HepG2 (cell line): Measurements from ENCODE around the gene POC1A. TPM values are rescaled to one million over a fixed set of nuclear protein-coding genes. Genes with fewer than 3 reads are reported as not detected.

Experiments used
- ATAC-seq: fragments of 200-7000 bp; cut with Tn5 transposase; 3 replicates; pipeline ENCODE4 v1.9.1; 2020; ENCODE audit warnings: mild to moderate bottlenecking, moderate library complexity
- BruUV-seq: library from RNA; stranded (reverse); fragments of 400-500 nt; replicated peaks from 2 replicates; lab custom pipeline; 2021; lab: Mats Ljungman, UMichigan
- CTCF ChIA-PET: fragments of 300-600 bp; formaldehyde crosslinking; extraction: SDS; loops from one replicate; lab custom pipeline; 2021; ENCODE audit warnings: low total read pairs, inconsistent platforms, low intra/inter-chr PET ratio; lab: Yijun Ruan, JAX
- POLR2A ChIA-PET: fragments of 350-600 bp; sonication (Branson Sonifier 250); formaldehyde crosslinking; loops from one replicate; lab custom pipeline; 2020; ENCODE audit warnings: antibody characterized with exemption, inconsistent platforms; lab: Yijun Ruan, JAX
- DNase-seq: peaks from one replicate; pipeline ENCODE4 v3.0.0-alpha.2; 2015; ENCODE audit warnings: low spot score
- FAIRE-seq: peaks from 3 replicates; lab custom pipeline; 2011; peaks lifted over from hg19 to GRCh38; lab: Jason Lieb, UNC
- H2AFZ ChIP-seq: one replicate; pipeline ENCODE4 v1.6.1; 2011; ENCODE audit warnings: low read length, inconsistent platforms
- H3K27ac ChIP-seq: fragments of 300-600 bp; 3 replicates; pipeline ENCODE4 v1.8.0; 2011; ENCODE audit warnings: mixed run types, mild to moderate bottlenecking, mixed read lengths, low read length, inconsistent platforms; ENCODE audit not compliant: insufficient read depth; ENCODE audit errors: extremely low read length
- H3K27me3 ChIP-seq, 2 experiments: fragments of 200-600 bp in 1 of 2; 2 replicates in 1 of 2; 3 replicates in 1 of 2; pipeline versions ENCODE4 v1.6.0 to v1.8.0; 2011; ENCODE audit warnings: low read length in 2 of 2, mild to moderate bottlenecking in 2 of 2, moderate library complexity in 2 of 2, inconsistent platforms in 1 of 2; ENCODE audit not compliant: insufficient read depth in 2 of 2, control insufficient read depth in 1 of 2
- H3K36me3 ChIP-seq, 2 experiments: fragments of 200-600 bp in 1 of 2; replicated peaks in 1 of 2; 2 replicates in 1 of 2; 3 replicates in 1 of 2; pipeline versions ENCODE4 v1.5.1 to v1.8.0; 2011; ENCODE audit warnings: low read length in 2 of 2, inconsistent platforms in 1 of 2; ENCODE audit not compliant: insufficient read depth in 2 of 2, control insufficient read depth in 1 of 2
- H3K4me1 ChIP-seq: 2 replicates; pipeline ENCODE4 v1.5.1; 2012; ENCODE audit warnings: low read length, inconsistent platforms; ENCODE audit not compliant: insufficient read depth
- H3K4me2 ChIP-seq: 2 replicates; pipeline ENCODE4 v1.6.0; 2011; ENCODE audit warnings: low read depth, low read length, inconsistent platforms
- H3K4me3 ChIP-seq, 3 experiments: fragments of 200-600 bp in 1 of 3; sonication (generic), shearing (Covaris generic) in 1 of 3; replicated peaks in 1 of 3; 2 replicates each; pipeline ENCODE4 v1.5.1; 2011 to 2016; ENCODE audit warnings: low read length in 3 of 3, inconsistent platforms in 2 of 3, low read depth in 2 of 3, mild to moderate bottlenecking in 2 of 3, control low read depth in 1 of 3, mixed read lengths in 1 of 3; ENCODE audit not compliant: insufficient read depth in 1 of 3
- H3K79me2 ChIP-seq: one replicate; pipeline ENCODE4 v1.6.1; 2011; ENCODE audit warnings: low read length, inconsistent platforms; ENCODE audit not compliant: insufficient read depth
- H3K9ac ChIP-seq: 2 replicates; pipeline ENCODE4 v1.6.0; 2011; ENCODE audit warnings: mild to moderate bottlenecking, low read depth, low read length, inconsistent platforms; ENCODE audit not compliant: insufficient read depth
- H3K9me3 ChIP-seq: 2 replicates; pipeline ENCODE4 v1.5.1; 2012; ENCODE audit warnings: mild to moderate bottlenecking, low read length
- H4K20me1 ChIP-seq: 2 replicates; pipeline ENCODE4 v1.6.0; 2011; ENCODE audit warnings: inconsistent platforms, mild to moderate bottlenecking, low read length, moderate library complexity; ENCODE audit not compliant: insufficient read depth
- CREB1 ChIP-seq, 2 experiments: fragments of 450-650 bp in 1 of 2; IDR thresholded peaks; 2 replicates each; pipeline ENCODE4 v1.6.1; 2016 to 2017; ENCODE audit warnings: control low read depth in 1 of 2, mild to moderate bottlenecking in 1 of 2, missing compliant biosample characterization in 1 of 2, missing genetic modification characterization in 1 of 2
- NFATC3 ChIP-seq: sonication (generic); formaldehyde crosslinking; IDR thresholded peaks from 2 replicates; pipeline ENCODE4 v1.5.1; 2020; ENCODE audit warnings: mild to moderate bottlenecking, missing genetic modification reagents
- PLRG1 ChIP-seq: fragments of 450-650 bp; conservative IDR thresholded peaks from 2 replicates; pipeline ENCODE4 v1.6.1; 2016
- SNRNP70 ChIP-seq: fragments of 200-400 bp; formaldehyde crosslinking; IDR thresholded peaks from 2 replicates; pipeline ENCODE4 v1.6.1; 2017; ENCODE audit warnings: mild to moderate bottlenecking, low read depth, low read length, moderate library complexity
- ZNF230 ChIP-seq: sonication (generic); formaldehyde crosslinking; IDR thresholded peaks from 2 replicates; pipeline ENCODE4 v1.4.0; 2020; ENCODE audit warnings: mild to moderate bottlenecking, missing genetic modification reagents
- ZNF543 ChIP-seq: sonication (generic); formaldehyde crosslinking; IDR thresholded peaks from 2 replicates; pipeline ENCODE4 v1.4.0; 2020; ENCODE audit warnings: mild to moderate bottlenecking, missing genetic modification reagents
- WGBS: methylation state at CpG from one replicate; pipeline ENCODE4 v1.1.6; 2017; ENCODE audit warnings: low lambda C conversion rate; 5-methylcytosine and 5-hydroxymethylcytosine counted together
- in situ Hi-C: cut with HindIII; loops from 2 replicates; pipeline ENCODE4 v1.10.0; 2017; ENCODE audit warnings: low pct_unique_long_range_greater_than_20kb; ENCODE audit not compliant: extremely low pct_ligation_motif_present
- intact Hi-C: fragments of 100-400 bp; cut with micrococcal nuclease; formaldehyde crosslinking; loops from one replicate; pipeline ENCODE4 v1.10.0; 2022; ENCODE audit not compliant: unreplicated experiment
- polyA plus RNA-seq, 8 experiments: library from polyadenylated mRNA; depleted of rRNA in 3 of 8; stranded (reverse) in 7 of 8; unstranded in 1 of 8; fragments of >200 nt; fragmentation: Illumina TruSeq in 4 of 8; extraction: Trizol in 4 of 8; gene quantifications; 2 replicates each; pipeline versions ENCODE4 v1.2.1 to v1.2.3, GENCODE V29; 2011 to 2016; ENCODE audit warnings: low read depth in 4 of 8, missing spikeins in 1 of 8, mixed read lengths in 1 of 8; ENCODE audit not compliant: insufficient read depth in 1 of 8
- total RNA-seq, 5 experiments: library from RNA; depleted of rRNA; stranded (reverse); fragments of >200 nt; fragmentation: Illumina TruSeq; extraction: Trizol; gene quantifications; 2 replicates each; pipeline ENCODE4 v1.2.3, GENCODE V29; 2016; ENCODE audit warnings: low read depth in 1 of 5

Gene POC1A
- total and polyA plus RNA-seq, 2 of the 13 experiments (the other 11 are each of a cell fraction or from before 2014, with no cell fraction given): 14.6 to 20.0 TPM

DNA sequence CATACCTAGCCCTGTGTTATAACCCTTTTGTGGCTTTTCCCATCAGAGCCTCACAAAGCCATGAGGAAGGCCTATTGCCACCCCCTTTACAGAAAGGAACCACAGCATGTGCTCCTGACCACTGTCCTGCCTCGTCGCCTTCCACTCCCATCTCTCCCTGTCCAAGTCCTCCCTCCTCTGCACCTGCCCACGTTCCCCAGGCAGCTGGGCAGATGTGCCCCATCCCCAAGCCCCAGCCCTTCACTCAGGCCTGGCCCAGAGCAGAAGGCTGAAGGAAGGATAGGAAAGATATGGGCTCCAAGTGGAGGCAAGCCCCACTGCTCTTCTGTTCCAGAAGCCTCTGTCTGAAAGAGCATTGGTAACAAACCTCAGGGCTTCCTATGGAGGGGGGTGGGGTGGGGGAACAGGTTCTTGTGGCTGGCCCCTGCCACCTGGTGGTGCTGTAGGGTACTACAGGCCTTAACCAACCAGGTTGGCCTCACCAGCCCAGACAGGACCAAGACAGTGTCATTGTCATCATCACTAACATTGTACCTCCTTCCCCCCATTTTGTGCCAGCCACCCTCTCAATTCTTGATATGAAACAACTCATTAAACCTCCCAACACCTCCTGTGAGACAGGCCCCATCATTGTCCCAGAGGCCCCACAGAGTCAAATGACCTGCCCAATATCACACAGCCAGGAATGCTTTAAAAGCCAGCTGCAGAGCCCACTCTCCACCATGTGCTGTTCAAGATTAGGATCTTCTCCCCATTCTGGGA lies 10.0 kb downstream of the POC1A start (continued):
- TF ChIP-seq NFATC3 (CRISPR knock-in tag) (0 out of 2 replicates have a peak, but pooled peaks have one; percentile 50), SNRNP70 (no peak), CREB1 (IDR thresholded peaks at IDR 0.05) (0 out of 2 replicates have a peak, but pooled peaks have one; percentile 23), CREB1 (CRISPR knock-in tag; IDR thresholded peaks at IDR 0.05) (no peak), PLRG1 (no peak)

DNA sequence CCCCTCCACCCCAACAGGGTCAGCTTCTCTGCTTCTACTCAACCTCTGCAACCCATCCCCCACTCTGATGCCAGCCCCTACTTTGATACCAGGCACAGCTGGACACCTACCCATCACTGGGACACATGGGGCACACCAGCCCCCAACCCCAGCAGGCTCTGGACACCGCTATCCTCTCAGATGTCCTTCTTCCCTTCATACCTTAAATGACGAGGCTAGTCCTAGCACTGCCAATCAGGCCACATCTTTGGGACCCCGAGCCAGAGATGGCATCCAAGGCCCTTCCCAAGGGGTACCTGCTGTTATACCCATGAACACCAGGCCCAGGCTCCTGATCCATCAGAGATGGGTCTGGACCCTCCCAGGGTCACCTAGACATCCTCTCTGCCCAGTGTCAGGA lies 10.6 kb downstream of the POC1A start:
- ChIA-PET POLR2A (no interaction called here), CTCF (interaction anchor here (1.2 to 4.9 kb wide), 4 partner anchors 16 to 142 kb away, joined by 3 to 110 read pairs (median 6); no protein-coding TSS in a partner anchor)
- Histone ChIP-seq H3K4me3 (no peak overlapping the region), H4K20me1 (no peaks in the 10 kb centered on the region), H3K4me1 (no peaks in the 10 kb centered on the region), H3K36me3 (peaks cover 15 to 46% of the 10 kb centered on the region in 2 experiments), H3K79me2 (no peaks in the 10 kb centered on the region), H2AFZ (no peak overlapping the region), H3K27ac (no peak overlapping the region), H3K27me3 (no peaks in the 10 kb centered on the region; a peak in 1 of 5 replicates), H3K9me3 (no peaks in the 10 kb centered on the region), H3K4me2 (no peak overlapping the region), H3K9ac (no peak overlapping the region)
- intact Hi-C loops (no loop called here), in situ Hi-C loops (loop anchor here (5.0 kb wide), 1 partner anchor 141 kb away; no protein-coding TSS in a partner anchor)
- TF ChIP-seq ZNF230 (CRISPR knock-in tag) (no peak), ZNF543 (CRISPR knock-in tag) (0 out of 2 replicates have a peak, but pooled peaks have one; percentile 4)
- BruUV-seq: no TSS peak
- DNase-seq (no peak), ATAC-seq (no peak), FAIRE-seq (no peak)
- WGBS: 100% methylated on average over 2 of the region's 3 CpGs
